ENCODE results near the gene ST3GAL5.

The ST3GAL5 gene

DNA sequence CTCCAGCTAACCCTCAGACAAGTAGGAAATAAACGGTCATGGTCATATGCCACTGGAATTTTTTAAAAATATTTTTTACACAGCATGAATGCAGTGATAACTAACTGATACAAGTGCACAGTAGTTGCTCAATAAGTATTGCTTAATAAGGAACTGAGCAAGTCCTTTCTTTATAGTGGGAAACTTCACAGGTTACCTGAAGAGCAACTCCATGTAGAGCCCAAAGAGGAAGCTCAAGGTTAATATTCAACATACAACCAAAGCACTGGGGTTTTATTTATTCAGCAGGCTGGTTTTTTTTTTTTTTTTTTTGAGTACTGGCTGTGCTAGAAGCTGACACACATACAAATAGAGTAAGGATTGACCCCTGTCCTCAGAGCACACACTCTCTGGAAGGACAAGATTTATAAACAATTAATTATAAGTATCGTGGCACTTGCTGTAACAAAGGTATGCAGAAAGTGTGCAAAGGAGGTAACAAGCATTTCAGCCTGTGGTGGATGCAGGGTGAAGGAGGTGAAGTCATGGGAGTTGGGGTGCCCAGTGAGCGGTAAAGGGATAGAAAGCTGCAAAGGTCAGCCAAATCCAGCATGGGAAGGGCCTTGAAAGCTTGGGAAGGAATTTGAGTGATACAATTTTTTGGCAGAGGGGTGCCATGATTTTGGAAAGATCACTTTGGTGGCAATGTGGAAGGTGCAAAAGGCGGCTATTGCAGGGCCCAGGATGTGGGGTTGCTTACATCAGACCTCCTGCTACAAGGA is 82.3 kb downstream of the ST3GAL5 start:
- DNase-seq (ENCODE audit: low spot score) = peak; percentile 75

DNA sequence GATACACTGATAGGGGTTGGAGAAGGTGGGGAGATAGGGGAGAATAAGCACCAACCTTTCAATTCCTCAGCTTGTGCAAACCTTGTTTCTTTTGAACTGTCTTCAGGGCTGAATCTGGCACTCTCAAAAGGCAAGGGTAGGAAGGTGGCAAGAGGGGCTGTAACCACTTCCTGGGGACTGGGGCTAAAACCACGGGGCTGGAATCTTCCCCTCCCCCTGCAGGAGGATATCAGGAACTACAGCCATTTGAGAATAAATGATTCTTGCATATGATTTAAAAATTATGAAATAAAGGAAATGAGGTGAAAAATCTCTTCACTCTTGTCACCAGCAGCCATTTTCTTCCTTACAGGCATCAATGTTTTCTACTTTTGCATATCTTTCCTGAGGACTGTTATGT is 84.2 kb downstream of the ST3GAL5 start:
- DNase-seq (ENCODE audit: low spot score) = peak; percentile 77

GRCh38 chr2:85803704-85804425 is 84.9 kb downstream of the ST3GAL5 start:
- DNase-seq (ENCODE audit: low spot score) = no peak

DNA sequence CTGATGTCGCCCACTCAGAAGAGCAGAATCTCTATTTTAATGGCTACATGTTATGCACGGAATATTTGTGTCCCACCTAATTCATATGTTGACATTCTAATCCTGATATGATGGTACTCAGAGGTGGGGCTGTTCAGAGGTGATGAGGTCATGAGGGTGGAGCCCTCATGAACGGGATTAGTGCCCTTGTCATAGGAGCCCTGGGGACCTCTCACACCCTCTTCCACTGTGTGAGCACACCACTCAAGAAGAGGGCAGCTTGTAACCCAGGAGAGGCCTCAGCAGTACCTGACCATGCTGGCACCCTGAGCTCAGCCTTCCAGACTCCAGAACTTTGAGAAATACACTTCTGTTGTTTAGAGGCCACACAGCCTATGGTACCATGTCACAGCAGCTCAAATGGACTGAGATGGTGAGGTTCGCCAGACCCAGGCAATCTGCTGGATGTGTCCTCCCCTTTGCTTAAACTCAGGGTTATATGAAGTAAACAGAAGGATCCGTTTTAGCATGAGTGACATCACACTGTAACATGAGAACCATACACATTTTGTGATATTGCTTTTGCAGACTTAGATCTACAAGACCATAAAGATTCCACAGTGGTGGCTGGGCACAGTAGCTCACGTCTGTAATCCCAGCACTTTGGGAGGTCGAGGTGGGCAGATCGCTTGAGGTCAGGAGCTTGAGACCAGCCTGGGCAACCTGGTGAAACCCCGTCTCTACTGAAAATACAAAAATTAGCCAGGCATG is 86.3 kb downstream of the ST3GAL5 start:
- DNase-seq (ENCODE audit: low spot score) = no peak

DNA sequence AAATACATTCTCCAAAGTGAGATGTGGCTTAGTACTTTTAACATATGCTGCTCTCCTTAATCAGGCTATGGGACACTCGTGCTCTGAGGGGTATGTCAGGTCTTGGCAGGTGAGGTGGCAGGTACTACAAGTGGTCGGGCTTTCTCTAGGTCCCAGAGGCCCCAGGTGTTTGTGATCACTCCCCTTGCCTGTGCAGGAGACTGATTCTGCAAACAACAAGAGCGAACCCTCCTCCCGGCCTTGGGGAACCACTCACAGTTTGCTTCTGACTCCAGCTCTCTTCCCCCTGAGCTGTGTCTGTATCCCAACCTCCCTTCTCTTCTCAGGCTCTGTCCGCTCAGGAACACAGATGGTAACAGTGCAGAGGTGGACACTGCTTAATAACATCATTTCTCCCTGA is 86.9 kb downstream of the ST3GAL5 start:
- DNase-seq (ENCODE audit: low spot score) = no peak

DNA sequence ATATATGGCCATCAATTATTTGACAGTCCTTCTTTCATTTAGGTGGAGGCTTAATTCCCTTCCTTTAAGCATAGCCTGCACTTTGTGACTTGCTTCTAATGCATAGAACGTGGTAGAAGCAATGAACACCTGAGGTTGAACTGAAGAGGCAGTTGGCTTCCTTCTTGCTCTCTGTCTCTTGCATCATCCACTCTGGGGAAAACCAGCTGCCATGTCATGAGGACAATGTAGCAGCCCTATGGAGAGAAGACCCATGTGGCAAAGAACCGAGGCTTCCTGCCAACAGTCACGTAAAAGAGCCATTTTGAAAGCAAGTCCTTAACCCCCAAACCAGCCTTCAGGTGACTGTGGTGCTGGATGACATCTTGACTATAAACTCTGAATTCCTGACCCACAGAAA is 88.2 kb downstream of the ST3GAL5 start:
- DNase-seq (ENCODE audit: low spot score) = no peak

DNA sequence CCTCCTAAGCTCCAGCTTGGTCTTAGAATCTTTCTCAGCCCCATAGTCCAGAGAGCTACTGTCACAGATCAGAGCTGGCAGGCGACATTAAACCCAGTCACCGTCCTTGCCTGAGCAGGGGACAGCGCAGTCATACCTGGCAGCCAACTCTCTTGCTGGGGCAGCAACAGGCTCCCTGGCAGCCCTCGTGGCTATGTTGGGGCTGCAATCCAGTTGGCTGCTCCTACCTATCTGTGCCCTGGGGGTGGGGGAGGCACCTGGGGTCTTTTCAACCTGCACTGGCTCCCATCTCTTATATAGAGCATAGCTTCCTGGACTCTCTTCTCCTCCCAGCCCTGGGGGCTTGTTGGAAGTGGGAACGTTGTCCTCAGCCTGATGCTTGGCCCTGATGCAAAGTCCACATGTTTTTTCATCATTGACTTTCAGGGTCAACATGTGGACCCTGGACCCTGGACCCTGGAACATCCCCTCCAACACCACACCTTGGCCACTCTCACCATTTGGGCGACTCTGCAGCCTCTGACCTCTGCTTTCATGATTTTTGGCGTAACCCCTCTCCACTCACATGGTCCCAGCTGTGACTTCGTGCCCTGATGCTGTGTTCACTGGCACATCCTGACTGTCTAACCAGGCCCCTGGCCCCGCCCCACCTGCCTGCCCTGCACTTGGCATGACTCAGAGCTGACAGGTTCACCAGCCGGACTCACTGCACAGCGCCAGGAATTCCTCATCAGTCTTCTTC is 89.4 kb downstream of the ST3GAL5 start:
- no peak for DNase-seq (ENCODE audit: low spot score)

GRCh38 chr2:85797921-85798320 is 90.9 kb downstream of the ST3GAL5 start:
- DNase-seq (ENCODE audit: low spot score) = no peak

GRCh38 chr2:85797263-85797660 is 91.5 kb downstream of the ST3GAL5 start:
- DNase-seq (ENCODE audit: low spot score) = no peak

GRCh38 chr2:85796341-85797262 is 92.2 kb downstream of the ST3GAL5 start:
- DNase-seq (ENCODE audit: low spot score) = no peak

GRCh38 chr2:85796046-85796340 is 92.8 kb downstream of the ST3GAL5 start:
- DNase-seq (ENCODE audit: low spot score) = no peak

DNA sequence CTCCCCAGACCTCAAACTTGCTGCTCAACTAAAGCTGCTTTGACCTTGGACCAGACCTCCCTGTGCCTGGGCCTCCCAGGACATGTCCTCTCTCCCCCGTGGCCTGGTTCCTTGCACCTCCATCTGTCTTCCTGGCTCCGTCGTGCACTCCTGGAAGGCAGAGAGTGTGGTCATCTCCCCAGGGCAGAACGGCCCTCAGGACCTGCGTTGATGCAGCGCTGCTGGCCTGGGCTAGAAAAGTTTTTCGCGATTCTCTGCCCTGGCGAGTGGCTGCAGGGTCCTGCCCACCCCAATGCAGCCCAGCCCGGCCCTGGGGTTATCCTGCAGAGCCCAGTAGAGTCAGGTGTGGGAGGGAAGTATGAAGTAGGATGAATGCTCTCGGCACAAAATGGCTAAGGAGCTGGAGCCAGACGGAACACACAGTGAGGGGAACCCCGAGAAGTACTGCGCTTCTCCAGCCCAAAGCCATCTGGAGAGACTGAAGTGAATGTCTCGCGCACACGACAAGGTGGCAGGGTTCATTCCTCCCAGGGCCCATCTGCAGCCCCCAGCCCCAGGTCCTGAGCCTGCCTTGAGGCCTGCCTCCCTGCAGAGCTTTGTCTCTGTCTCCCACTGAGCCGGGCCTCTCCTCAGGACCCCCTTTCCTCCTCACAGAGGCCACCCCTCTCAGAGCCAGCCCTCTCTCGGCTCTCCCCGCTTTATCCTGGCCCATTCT is 93.3 kb downstream of the ST3GAL5 start:
- no peak for DNase-seq (ENCODE audit: low spot score)

DNA sequence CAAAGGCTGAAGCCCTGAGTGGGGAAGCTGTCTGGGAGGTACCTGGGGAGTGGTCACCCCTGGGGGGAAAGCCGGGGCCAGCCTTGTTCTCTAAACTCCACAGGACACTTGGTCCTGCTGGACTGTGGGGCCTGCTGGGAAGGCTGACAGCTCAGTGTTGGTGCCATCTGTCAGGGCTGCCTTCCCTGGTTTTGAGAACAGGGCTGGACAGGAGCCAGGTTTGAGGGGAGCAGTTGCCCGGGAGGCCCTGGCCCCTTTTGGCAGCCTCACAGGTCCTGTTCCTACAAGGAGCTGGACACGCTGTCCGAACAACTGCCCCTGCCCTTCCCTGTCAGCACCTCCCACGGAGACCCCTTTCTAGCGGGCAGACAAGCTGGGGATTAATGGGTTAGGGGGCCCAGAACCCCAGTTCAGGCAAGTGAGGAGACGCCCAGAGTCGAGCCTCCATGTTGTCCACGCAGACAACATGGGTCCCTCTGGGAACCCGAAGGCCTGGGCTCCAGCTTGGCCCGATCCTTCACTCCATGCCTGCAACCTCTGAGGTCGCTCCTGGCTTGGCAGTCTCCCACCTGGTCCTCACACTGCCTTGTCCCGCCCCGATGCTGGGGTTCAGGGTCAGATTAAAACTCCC is 94.2 kb downstream of the ST3GAL5 start:
- DNase-seq (ENCODE audit: low spot score) = no peak

- no peak for DNase-seq (ENCODE audit: low spot score)
These were observed 94.8 kb downstream of the ST3GAL5 start for GRCh38 chr2:85794038-85794441.

- DNase-seq (ENCODE audit: low spot score) = no peak
These were observed 95.2 kb downstream of the ST3GAL5 start for GRCh38 chr2:85793584-85793983.

DNA sequence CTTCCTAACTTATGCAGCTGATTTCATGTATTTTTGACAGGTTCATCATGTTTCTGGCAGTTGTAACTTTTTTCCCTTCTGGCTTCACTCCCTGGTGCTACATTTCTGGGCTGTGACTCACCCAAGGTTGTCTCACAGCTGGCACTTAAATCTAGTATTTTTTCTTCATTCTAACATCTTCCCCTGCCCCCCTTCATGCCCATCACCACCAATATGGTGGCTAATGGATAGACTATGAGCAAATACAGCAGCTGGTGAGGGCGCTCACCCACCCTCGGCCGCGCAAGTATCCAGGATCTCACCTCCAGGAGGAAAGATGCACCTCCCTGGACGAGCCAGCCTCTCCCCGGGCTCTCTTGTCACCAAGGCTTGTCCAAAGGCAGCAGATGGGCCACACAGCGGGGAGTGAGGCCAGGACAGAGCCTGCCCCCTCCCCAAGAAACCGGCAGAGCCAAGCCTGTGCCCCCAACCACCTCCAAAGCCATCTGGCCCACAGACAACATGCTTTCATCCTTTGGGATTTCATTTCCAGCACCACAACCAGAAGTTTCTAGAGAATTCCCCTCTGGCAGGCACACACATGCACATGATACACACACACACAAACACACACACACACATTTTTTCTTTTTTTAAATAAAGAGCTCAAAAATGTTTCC is 95.9 kb downstream of the ST3GAL5 start:
- DNase-seq (ENCODE audit: low spot score) = no peak

GRCh38 chr2:85791704-85792565 is 96.9 kb downstream of the ST3GAL5 start:
- no peak for DNase-seq (ENCODE audit: low spot score)

- no peak for DNase-seq (ENCODE audit: low spot score)
These were observed 98.1 kb downstream of the ST3GAL5 start for GRCh38 chr2:85790499-85791188.
